ENCODE data around the gene EXOC3L1. TPM values are rescaled to one million over a fixed set of nuclear protein-coding genes. Genes with fewer than 3 reads are reported as not detected.

Gene EXOC3L1
- total and polyA plus RNA-seq, 2 of the 13 experiments (the other 11 are each of a cell fraction or from before 2014, with no cell fraction given) = 0.12 TPM; not detected in 1

GRCh38 chr16:67164599-67165061 lies 25.3 kb downstream of the EXOC3L1 start, which contains the start of gene HSF4 (continued):
- no peak; the same call in 1 of the 2 replicates for TF ChIP-seq SOX13 (IDR thresholded peaks at IDR 0.05)
- TF ChIP-seq SOX13 (CRISPR knock-in tag; conservative IDR thresholded peaks at IDR 0.05 in 1 of 2, IDR thresholded peaks at IDR 0.05 in 1 of 2) = peak in 1 of 2 experiments; percentile 84; a peak in 2 of 4 replicates
- TF ChIP-seq GATA4 (IDR thresholded peaks at IDR 0.05; ENCODE audit: borderline replicate concordance, low read depth) = no peak
- TF ChIP-seq EEA1 (CRISPR knock-in tag; IDR thresholded peaks at IDR 0.05; ENCODE audit: borderline replicate concordance) = 0 out of 2 replicates have a peak, but pooled peaks have one; percentile 28
- TF ChIP-seq ESRRA (CRISPR knock-in tag; IDR thresholded peaks at IDR 0.05; ENCODE audit: low read depth) = no peak
- TF ChIP-seq DMTF1 (CRISPR knock-in tag; IDR thresholded peaks at IDR 0.05) = no peak
- TF ChIP-seq ZNF841 (CRISPR knock-in tag; IDR thresholded peaks at IDR 0.05; ENCODE audit: borderline replicate concordance) = peak; percentile 82; the same call in 1 of the 2 replicates
- TF ChIP-seq TERF1 (CRISPR knock-in tag; IDR thresholded peaks at IDR 0.05) = peak; percentile 88
- TF ChIP-seq WIZ (CRISPR knock-in tag; IDR thresholded peaks at IDR 0.05) = no peak
- TF ChIP-seq TAF15 (IDR thresholded peaks at IDR 0.05; ENCODE audit: low read depth, low read length, poor library complexity, severe bottlenecking) = peak; percentile 46
- peak; percentile 79; the same call in 1 of the 2 replicates for TF ChIP-seq TGIF2 (CRISPR knock-in tag; IDR thresholded peaks at IDR 0.05)
- TF ChIP-seq JUNB (CRISPR knock-in tag; IDR thresholded peaks at IDR 0.05; ENCODE audit: borderline replicate concordance) = no peak
- peak; percentile 77; the same call in 1 of the 2 replicates for TF ChIP-seq MED13 (CRISPR knock-in tag; IDR thresholded peaks at IDR 0.05)
- TF ChIP-seq KDM5B (CRISPR knock-in tag; IDR thresholded peaks at IDR 0.05; ENCODE audit: borderline replicate concordance) = peak; percentile 93; the same call in 1 of the 2 replicates
- no peak for TF ChIP-seq ZBTB4 (CRISPR knock-in tag; IDR thresholded peaks at IDR 0.05; ENCODE audit: borderline replicate concordance)
- TF ChIP-seq ZNF660 (CRISPR knock-in tag; IDR thresholded peaks at IDR 0.05; ENCODE audit: borderline replicate concordance, low read depth) = no peak
- peak; percentile 63 for TF ChIP-seq TEAD3 (CRISPR knock-in tag; optimal IDR thresholded peaks at IDR 0.05; ENCODE audit: borderline replicate concordance)
- TF ChIP-seq NR2F2 (IDR thresholded peaks at IDR 0.05; ENCODE audit: borderline replicate concordance, low read depth) = peak; percentile 82; the same call in 1 of the 2 replicates
- TF ChIP-seq ZNF232 (CRISPR knock-in tag; IDR thresholded peaks at IDR 0.05; ENCODE audit: borderline replicate concordance) = peak; percentile 87; the same call in 1 of the 2 replicates
- TF ChIP-seq NFIC (IDR thresholded peaks at IDR 0.05; ENCODE audit: low read length) = no peak
- TF ChIP-seq MTF2 (CRISPR knock-in tag; IDR thresholded peaks at IDR 0.05; ENCODE audit: borderline replicate concordance) = 0 out of 2 replicates have a peak, but pooled peaks have one; percentile 19

All from HepG2 (cell line).